HG03354 (cell line): ENCODE data around the gene WSCD1.

ENCODE experiments used
- ATAC-seq: cut with Tn5 transposase; IDR thresholded peaks from one replicate; pipeline ENCODE4 v1.9.1; 2021; ENCODE audit warnings: mild to moderate bottlenecking; ENCODE audit not compliant: unreplicated experiment, poor library complexity, severe bottlenecking

WSCD1 gene

GRCh38 chr17:6056104-6056503 is 14.1 kb upstream of the WSCD1 start:
- no peak for ATAC-seq

- no peak for ATAC-seq
Observed at GRCh38 chr17:6057562-6057961, 12.6 kb upstream of the WSCD1 start.

DNA sequence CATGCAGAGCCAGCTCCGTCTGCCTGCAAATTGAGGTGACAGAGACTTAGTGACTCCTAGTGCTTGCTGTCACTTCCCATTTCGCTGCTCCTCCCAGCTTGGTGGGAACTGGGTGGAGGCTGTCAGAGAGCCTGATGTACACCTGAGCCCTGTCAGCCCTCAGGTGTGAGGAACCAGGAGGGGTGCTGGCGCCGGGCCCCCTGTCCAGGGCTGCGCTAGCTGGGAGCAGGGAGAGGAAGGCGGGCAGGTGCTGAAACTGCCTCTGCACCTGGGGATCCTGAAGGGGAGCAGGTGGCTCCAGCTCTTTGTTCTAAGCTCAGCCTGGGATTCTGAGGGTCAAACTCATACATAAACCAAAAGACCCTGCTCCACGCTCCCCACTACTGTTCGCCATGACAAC is 10.8 kb upstream of the WSCD1 start:
- no peak for ATAC-seq

- no peak for ATAC-seq
Observed at GRCh38 chr17:6061290-6061689, 8.9 kb upstream of the WSCD1 start.

GRCh38 chr17:6064868-6065267 is 5.3 kb upstream of the WSCD1 start:
- ATAC-seq = no peak

GRCh38 chr17:6065351-6065750 is 4.8 kb upstream of the WSCD1 start:
- no peak for ATAC-seq

GRCh38 chr17:6066183-6066948 is 3.8 kb upstream of the WSCD1 start:
- no peak for ATAC-seq

DNA sequence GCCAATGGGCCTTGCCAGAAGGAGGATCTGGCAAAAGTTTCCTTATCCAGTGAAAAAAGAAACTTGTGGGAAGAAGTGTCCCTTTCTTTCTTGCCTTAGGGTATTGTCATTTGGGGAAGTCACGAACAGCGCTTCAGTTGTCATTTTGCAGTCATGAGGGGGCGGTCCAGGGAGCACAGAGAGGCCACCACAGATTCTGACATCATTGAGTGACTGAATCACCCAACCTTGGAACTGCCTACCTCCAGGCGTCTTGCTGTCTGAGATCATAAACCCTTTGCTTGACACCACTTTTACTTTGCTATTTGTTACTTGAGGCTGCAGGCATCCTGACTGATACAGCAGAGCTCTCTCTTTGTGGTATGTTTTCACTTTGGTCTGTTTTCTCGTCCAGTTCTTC is 3.1 kb upstream of the WSCD1 start:
- ATAC-seq = no peak

DNA sequence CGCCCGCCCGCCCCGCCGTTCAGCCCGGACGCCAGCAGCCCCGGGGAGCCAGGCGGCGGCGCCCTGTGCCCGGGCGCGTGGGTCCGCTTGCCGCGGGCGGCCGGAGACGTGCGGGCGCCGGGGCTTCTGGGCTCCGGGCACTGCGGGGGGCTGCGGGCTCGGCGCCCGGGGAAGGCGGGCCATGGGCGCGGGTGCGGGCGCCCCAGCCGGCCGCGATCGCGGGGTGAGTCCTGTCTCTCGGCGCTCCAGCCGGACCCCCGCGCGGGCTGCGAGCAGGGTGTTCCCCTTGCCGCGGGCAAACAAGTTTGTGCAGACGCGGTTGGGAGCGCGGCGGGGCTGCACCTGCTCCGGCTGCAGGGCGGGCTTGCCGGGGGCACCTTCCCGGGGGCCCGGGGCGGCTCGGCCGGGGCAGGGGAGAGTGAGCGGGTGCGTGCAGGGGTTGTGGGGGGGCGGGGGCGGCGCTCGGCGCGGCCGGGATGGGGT is 292 bp downstream of the WSCD1 start:
- ATAC-seq = no peak

DNA sequence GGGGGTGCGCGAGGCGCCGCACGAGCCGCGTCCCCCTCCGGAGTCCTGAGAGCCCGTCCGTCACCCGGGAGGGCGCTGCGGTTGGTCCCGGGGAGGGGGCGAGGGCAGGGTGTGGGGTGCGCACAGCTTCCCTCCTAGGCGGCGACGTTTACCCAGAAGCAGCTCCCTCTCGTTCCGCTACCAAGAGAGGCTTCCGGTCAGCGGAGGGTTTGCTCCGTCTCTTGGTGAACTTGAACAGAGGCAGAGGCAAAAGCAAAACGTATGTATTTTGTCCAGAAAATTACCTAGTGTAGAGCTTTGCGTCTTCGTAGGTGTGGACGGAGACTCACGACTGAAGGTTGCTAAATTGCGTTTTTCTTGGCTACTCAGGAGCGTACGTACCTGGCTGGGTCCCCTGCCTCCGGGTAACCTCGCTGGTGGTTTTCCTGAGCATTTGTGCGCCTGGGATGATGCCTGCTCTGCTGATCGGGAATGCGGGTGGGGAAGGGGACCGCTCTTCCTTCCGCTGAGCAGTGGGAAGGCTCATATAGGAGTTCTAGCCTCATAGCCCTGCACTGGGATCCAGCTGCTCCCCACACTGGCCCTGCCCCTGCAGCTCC is 833 bp downstream of the WSCD1 start:
- ATAC-seq = no peak

DNA sequence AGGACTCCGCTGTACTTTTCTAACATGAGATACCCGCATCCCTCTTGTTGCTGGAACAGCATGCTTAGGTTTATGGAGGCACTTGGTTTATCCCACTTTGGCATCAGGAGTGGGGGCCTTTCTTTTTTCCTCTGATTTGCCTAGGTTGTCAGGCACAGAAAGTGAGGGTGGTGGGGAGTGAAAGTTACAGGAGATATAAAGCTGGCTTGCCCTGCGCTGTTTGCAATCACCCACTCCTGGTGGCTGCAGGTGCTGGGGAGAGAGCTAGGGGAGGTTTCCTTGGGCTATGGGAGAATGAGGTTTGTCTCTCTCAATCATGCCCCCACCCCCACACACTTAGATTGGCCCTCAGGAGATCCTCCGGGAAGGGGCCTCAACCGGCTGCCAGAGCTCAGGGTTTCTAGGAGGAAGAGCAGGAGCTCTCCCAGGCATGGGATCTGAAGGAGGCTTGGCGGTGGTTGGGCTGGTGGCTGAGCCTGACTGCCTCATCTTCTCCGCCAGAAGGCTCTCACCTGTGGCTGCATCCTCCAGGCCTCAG is 1.4 kb downstream of the WSCD1 start:
- ATAC-seq = no peak

DNA sequence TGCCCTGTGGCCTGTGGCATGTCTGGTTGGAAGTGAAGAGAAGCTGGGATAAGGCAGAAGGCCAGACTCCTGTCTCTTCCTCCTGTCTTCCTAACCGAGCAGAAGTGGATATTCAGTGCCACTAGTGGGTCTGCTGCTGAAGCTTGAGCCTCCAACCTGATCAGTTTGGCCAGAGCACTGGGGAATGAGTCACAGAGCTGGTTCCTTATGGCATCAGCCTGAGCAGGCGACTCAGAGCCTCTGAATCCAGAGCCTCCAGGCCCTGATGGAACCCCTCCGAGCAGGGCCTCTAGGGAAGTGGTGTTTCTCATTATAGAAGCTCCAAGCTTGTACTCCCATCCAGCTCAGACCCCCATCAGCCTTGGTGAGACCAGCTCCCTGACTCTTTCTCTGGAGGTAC is 2.0 kb downstream of the WSCD1 start:
- no peak for ATAC-seq

DNA sequence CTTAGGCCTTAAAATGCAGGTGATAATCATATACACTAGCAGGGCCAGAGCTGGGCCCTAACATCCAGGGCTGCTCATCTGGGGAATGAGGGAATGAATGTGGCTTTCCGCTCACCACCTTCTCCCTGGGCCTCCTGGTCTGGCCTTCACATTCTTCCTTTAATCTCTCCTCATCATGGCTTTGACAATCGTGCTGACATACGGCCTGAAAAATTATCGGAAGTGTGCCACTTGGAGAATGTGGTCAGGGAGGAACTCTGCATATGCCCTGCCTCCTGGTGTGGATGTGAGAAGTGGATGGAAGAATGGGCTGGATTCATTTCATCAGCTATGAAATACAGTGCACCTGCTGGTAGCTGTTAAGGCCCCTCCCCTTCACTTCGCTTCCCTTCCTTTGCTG is 2.4 kb downstream of the WSCD1 start:
- ATAC-seq = no peak

- ATAC-seq = no peak
Observed at GRCh38 chr17:6073620-6074019, 3.4 kb downstream of the WSCD1 start.

- ATAC-seq = no peak
Observed at GRCh38 chr17:6075050-6075449, 4.9 kb downstream of the WSCD1 start.

- ATAC-seq = no peak
Observed at GRCh38 chr17:6075845-6076244, 5.7 kb downstream of the WSCD1 start.

- no peak for ATAC-seq
Observed at GRCh38 chr17:6077752-6078151, 7.6 kb downstream of the WSCD1 start.

DNA sequence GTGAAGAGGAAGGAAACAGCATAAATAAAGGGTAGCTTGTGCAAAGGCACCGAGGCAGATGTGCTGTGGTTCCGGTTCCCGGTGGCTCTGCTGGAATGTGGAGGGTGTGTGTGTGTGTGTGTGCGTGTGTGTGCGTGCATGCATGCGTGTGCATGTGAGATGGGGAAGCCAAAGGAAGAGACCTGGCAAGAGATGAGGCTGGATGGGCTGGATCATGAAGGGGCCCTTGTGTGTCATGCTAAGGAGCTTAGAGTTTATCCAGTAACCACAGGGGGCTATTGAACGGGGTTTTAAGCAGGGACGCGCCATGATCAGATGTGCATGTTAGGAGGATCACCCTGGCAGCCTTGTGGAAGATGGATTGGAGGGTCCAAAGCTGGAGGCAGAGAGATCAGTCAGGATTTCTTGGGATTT is 8.3 kb downstream of the WSCD1 start:
- ATAC-seq = no peak

- no peak for ATAC-seq
Observed at GRCh38 chr17:6079155-6079888, 9.1 kb downstream of the WSCD1 start.

- no peak for ATAC-seq
Observed at GRCh38 chr17:6079960-6080359, 9.8 kb downstream of the WSCD1 start.
